Mucosa of rectum (tissue), 2 donors: ENCODE measurements around the gene SLC1A3.

ENCODE experiments used
- H3K27ac ChIP-seq, 2 donors: one replicate each; pipeline ENCODE4 v1.7.0; 2013; ENCODE audit warnings: inconsistent platforms in 2 of 2, low read depth in 2 of 2, low read length in 2 of 2
- H3K27me3 ChIP-seq, 2 donors: one replicate each; pipeline ENCODE4 v1.7.0; 2013; ENCODE audit warnings: low read length in 2 of 2; ENCODE audit not compliant: control insufficient read depth in 2 of 2, insufficient read depth in 2 of 2
- H3K36me3 ChIP-seq, 2 donors: one replicate each; pipeline ENCODE4 v1.7.0; 2013; ENCODE audit warnings: low read length in 2 of 2; ENCODE audit not compliant: control insufficient read depth in 2 of 2, insufficient read depth in 2 of 2
- H3K4me1 ChIP-seq, 2 donors: one replicate each; pipeline ENCODE4 v1.7.0; 2013; ENCODE audit warnings: low read length in 2 of 2, mild to moderate bottlenecking in 1 of 2; ENCODE audit not compliant: control insufficient read depth in 2 of 2, insufficient read depth in 2 of 2
- H3K4me3 ChIP-seq, 2 donors: one replicate each; pipeline ENCODE4 v1.7.0; 2013; ENCODE audit warnings: low read length in 2 of 2
- H3K9ac ChIP-seq, 2 donors: one replicate each; pipeline ENCODE4 v1.7.0; 2013; ENCODE audit warnings: low read length in 2 of 2, low read depth in 1 of 2, mild to moderate bottlenecking in 1 of 2
- H3K9me3 ChIP-seq, 2 donors: one replicate each; pipeline ENCODE4 v1.7.0; 2013; ENCODE audit warnings: low read length in 2 of 2; ENCODE audit not compliant: control insufficient read depth in 2 of 2
- donor health status: healthy.
- donor health status: Normal muscosa, but diverticular disease.

SLC1A3 gene

DNA sequence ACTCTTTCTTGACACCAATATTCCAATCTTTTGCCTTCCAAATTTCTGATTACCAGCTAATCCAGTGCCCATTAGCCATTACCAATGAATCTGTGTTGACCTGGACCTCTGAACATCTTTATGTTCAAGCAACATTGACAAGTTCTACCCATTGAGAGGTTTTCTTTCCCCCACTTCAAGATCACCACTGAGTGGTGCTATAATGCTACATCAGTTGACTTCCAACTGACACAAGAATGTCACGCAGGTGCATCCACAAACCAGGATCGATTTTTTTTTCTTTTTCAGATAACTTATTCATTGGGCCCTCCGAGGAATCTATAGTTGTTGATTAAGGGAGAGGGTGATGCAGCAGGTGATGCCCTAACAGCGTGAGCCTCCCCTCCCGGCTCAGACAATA is 102.6 kb downstream of the SLC1A3 start:
- no peaks in the 10 kb centered on the region for H3K9me3 ChIP-seq
- H3K36me3 ChIP-seq = no peaks in the 10 kb centered on the region
- no peak overlapping the region for H3K9ac ChIP-seq
- H3K27ac ChIP-seq = no peak overlapping the region
- no peaks in the 10 kb centered on the region for H3K27me3 ChIP-seq
- no peaks in the 10 kb centered on the region for H3K4me1 ChIP-seq
- H3K4me3 ChIP-seq = no peak overlapping the region

- no peak overlapping the region for H3K27ac ChIP-seq
- H3K4me3 ChIP-seq = no peak overlapping the region
- H3K36me3 ChIP-seq = no peaks in the 10 kb centered on the region
- no peaks in the 10 kb centered on the region for H3K27me3 ChIP-seq
- H3K4me1 ChIP-seq = no peaks in the 10 kb centered on the region
- H3K9ac ChIP-seq = no peak overlapping the region
- no peaks in the 10 kb centered on the region for H3K9me3 ChIP-seq
Measured at GRCh38 chr5:36710039-36710438, 103.6 kb downstream of the SLC1A3 start.

- Histone ChIP-seq H3K27ac (no peak overlapping the region), H3K4me3 (no peak overlapping the region), H3K9me3 (no peaks in the 10 kb centered on the region)
Measured at GRCh38 chr5:36712706-36713105, 106.3 kb downstream of the SLC1A3 start.

DNA sequence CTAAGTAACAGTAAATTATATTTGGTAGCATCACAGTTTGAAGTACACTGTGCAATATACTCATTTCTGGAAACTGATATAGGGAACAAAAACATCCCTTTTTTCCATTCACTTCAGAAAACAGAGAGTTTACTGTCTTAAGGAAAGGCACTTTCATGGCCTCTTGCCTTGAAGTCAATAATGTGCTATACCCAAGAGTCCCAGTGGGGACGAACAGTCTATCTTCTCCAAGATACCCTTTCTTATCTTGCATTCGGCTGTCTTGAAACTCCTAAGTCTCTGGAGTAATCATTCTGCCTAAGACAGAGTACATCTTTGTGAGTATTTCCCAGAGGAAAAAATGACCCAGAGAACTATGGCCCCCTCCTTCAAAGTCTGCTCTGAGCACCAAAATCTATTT is 107.1 kb downstream of the SLC1A3 start:
- Histone ChIP-seq H3K9ac (no peak overlapping the region), H3K4me3 (no peak overlapping the region), H3K27me3 (no peaks in the 10 kb centered on the region), H3K4me1 (no peaks in the 10 kb centered on the region), H3K36me3 (no peaks in the 10 kb centered on the region), H3K27ac (no peak overlapping the region), H3K9me3 (no peaks in the 10 kb centered on the region)

More at GRCh38 chr5:36712706-36713105, 106.3 kb downstream of the SLC1A3 start:
- no peaks in the 10 kb centered on the region for H3K27me3 ChIP-seq
- no peaks in the 10 kb centered on the region for H3K36me3 ChIP-seq
- H3K4me1 ChIP-seq = no peaks in the 10 kb centered on the region
- no peak overlapping the region for H3K9ac ChIP-seq

GRCh38 chr5:36717131-36717695 is 110.8 kb downstream of the SLC1A3 start:
- Histone ChIP-seq H3K27ac (no peak overlapping the region), H3K36me3 (no peaks in the 10 kb centered on the region), H3K4me3 (no peak overlapping the region), H3K4me1 (no peaks in the 10 kb centered on the region), H3K27me3 (no peaks in the 10 kb centered on the region), H3K9me3 (no peaks in the 10 kb centered on the region), H3K9ac (no peak overlapping the region)

GRCh38 chr5:36719282-36719681 is 112.9 kb downstream of the SLC1A3 start:
- Histone ChIP-seq H3K27ac (no peak overlapping the region), H3K27me3 (no peaks in the 10 kb centered on the region), H3K36me3 (no peaks in the 10 kb centered on the region), H3K4me1 (peaks cover 0 to 3% of the 10 kb centered on the region in 2 donors), H3K9ac (no peak overlapping the region), H3K4me3 (no peak overlapping the region), H3K9me3 (no peaks in the 10 kb centered on the region)

DNA sequence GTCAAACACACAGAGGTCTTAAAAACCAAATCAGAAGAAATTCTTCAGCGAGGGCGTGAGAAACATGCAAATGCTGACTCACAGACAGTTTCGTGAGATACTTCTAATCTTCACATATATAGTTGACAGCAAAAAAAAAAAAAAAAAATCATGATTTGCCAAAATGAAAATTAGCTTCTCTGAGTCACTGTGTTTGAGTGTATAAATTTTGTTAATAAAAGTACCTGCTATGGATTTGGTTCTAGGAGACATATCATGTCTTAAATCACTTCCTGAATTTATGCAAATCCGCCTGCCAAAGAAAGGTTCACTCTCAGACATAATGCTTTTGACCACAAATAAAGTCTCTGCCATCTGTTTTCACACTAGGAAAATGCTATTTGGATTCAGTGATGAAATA is 114.3 kb downstream of the SLC1A3 start:
- Histone ChIP-seq H3K4me1 (peaks cover 0 to 3% of the 10 kb centered on the region in 2 donors), H3K27ac (no peak overlapping the region)

GRCh38 chr5:36721664-36722235 is 115.3 kb downstream of the SLC1A3 start:
- H3K27ac ChIP-seq = no peak overlapping the region
- no peaks in the 10 kb centered on the region for H3K9me3 ChIP-seq
- no peaks in the 10 kb centered on the region for H3K27me3 ChIP-seq
- H3K9ac ChIP-seq = no peak overlapping the region
- H3K4me1 ChIP-seq = peaks cover 0 to 3% of the 10 kb centered on the region in 2 donors
- H3K4me3 ChIP-seq = no peak overlapping the region
- H3K36me3 ChIP-seq = no peaks in the 10 kb centered on the region

More for the DNA sequence above, 114.3 kb downstream of the SLC1A3 start:
- Histone ChIP-seq H3K9me3 (no peaks in the 10 kb centered on the region), H3K36me3 (no peaks in the 10 kb centered on the region), H3K27me3 (no peaks in the 10 kb centered on the region), H3K9ac (no peak overlapping the region), H3K4me3 (no peak overlapping the region)

- Histone ChIP-seq H3K9me3 (no peaks in the 10 kb centered on the region), H3K36me3 (no peaks in the 10 kb centered on the region), H3K9ac (no peak overlapping the region), H3K27ac (no peak overlapping the region), H3K4me1 (peaks cover 0 to 3% of the 10 kb centered on the region in 2 donors), H3K4me3 (no peak overlapping the region), H3K27me3 (peaks cover 0 to under 1% of the 10 kb centered on the region in 2 donors)
Measured at GRCh38 chr5:36722900-36723299, 116.5 kb downstream of the SLC1A3 start.

- H3K4me1 ChIP-seq = peaks cover 0 to 3% of the 10 kb centered on the region in 2 donors
- H3K27me3 ChIP-seq = peaks cover 0 to 2% of the 10 kb centered on the region in 2 donors
- H3K4me3 ChIP-seq = no peak overlapping the region
- H3K27ac ChIP-seq = peak overlapping the region; percentile 29 to 53
- no peak overlapping the region for H3K9ac ChIP-seq
- H3K36me3 ChIP-seq = no peaks in the 10 kb centered on the region
- no peaks in the 10 kb centered on the region for H3K9me3 ChIP-seq
Measured at GRCh38 chr5:36723912-36724311, 117.5 kb downstream of the SLC1A3 start.
